ENCODE data around the gene GOLPH3L.
"Not testable (repeated sequence)": the region's sequence is repeated elsewhere in the genome, so short reads cannot be mapped to it uniquely, and the experiment has no call there.

- not testable (repeated sequence) for TF ChIP-seq CTCF, POLR2A (IDR thresholded peaks at IDR 0.05)
These were observed 39.9 kb downstream of the GOLPH3L start for GRCh38 chr1:150657064-150657463.

Measured in ovary (tissue), 3 donors.